NCI-H2227 (cell line): ENCODE measurements around the gene ERCC4.

ENCODE experiments used
- DNase-seq: peaks from one replicate; lab custom pipeline; 2025; ENCODE audit not compliant: unreplicated experiment; lab: John Stamatoyannopoulos, UW

ERCC4 gene

GRCh38 chr16:13945744-13946485, 26.0 kb downstream of the ERCC4 start:
- no peak for DNase-seq

GRCh38 chr16:13948086-13948485, 28.1 kb downstream of the ERCC4 start:
- no peak for DNase-seq

- no peak for DNase-seq
Measured at GRCh38 chr16:13950821-13951547, 31.0 kb downstream of the ERCC4 start.

GRCh38 chr16:13951611-13952010, 31.7 kb downstream of the ERCC4 start:
- DNase-seq: no peak

GRCh38 chr16:13953501-13953900, 33.5 kb downstream of the ERCC4 start:
- DNase-seq: no peak

GRCh38 chr16:13956635-13957196, 36.8 kb downstream of the ERCC4 start:
- peak; percentile 5 for DNase-seq

- DNase-seq: peak; percentile 53
Measured at GRCh38 chr16:13957197-13958078, 37.5 kb downstream of the ERCC4 start.

GRCh38 chr16:13958474-13958873, 38.5 kb downstream of the ERCC4 start:
- no peak for DNase-seq

DNA sequence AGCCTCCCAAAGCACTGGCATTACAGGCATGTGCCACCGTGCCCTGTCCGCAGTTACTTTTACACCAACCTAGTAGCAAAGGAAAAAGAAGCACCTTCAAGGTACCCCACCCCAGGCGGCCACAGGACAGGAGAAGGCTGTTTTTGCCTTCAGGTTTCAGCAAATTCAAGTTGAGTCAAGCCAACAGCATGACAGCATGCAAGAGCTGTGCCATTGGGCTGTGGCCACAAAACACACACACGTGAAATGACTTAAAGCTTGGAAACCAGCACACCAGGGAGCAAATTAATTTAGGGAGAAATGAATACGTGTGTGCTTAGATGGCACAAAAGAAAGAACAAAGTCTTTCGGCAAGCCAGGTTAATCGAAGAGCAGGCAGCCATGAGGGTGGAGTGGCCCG, 39.7 kb downstream of the ERCC4 start:
- no peak for DNase-seq

DNA sequence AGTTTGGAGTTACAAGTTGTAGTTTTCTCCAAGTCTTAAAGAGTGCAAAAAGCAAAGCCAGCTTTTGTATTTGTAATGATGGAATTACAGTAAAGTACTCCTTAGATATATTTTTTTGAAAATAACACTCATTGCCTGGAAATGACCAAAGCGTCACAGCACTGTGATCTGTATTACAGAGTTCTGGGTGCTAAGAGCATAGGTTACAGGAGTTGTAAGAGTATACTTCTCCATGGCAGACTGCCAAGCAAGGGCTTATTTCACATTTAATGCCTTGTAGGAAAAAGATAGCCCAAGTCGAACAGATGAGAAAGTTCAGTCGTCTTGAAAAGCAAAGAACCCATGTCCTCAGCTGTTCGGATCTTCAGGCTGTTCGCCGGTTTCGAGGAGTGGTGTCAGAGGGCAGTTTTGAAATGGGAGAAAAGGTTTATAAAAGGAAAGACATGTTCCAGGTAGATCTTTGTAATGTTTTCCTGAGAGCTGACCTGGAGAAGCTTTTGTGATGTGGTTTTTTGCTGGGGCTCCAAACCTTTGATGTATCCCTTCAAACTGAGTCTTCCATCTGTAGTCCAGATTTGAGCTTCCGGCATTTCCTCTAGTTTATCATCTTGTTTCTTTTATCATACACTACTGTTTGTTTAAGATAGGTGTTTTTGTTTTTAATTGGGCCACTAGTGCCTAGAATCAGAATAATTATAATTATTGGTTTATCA, 41.3 kb downstream of the ERCC4 start:
- DNase-seq: peak; percentile 18

DNA sequence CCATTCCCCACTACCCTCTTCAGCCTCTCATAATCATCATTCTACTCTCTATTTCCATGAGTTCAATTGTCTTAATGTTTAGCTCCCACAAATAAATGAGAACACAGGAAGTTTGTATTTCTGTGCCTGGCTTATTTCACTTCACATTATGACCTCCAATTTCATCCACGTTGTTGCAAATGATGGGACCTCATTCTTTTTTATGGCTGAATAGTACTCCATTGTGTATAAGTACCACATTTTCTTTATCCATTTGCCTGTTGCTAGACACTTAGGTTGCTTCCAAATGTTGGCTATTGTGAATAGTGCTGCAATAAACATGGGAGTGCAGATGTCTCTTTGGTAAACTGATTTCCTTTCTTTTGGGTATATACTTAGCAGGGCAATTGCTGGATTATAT, 42.3 kb downstream of the ERCC4 start:
- no peak for DNase-seq

GRCh38 chr16:13968835-13969234, 48.9 kb downstream of the ERCC4 start:
- DNase-seq: no peak

- DNase-seq: no peak
Measured at GRCh38 chr16:13969711-13970110, 49.8 kb downstream of the ERCC4 start.

DNA sequence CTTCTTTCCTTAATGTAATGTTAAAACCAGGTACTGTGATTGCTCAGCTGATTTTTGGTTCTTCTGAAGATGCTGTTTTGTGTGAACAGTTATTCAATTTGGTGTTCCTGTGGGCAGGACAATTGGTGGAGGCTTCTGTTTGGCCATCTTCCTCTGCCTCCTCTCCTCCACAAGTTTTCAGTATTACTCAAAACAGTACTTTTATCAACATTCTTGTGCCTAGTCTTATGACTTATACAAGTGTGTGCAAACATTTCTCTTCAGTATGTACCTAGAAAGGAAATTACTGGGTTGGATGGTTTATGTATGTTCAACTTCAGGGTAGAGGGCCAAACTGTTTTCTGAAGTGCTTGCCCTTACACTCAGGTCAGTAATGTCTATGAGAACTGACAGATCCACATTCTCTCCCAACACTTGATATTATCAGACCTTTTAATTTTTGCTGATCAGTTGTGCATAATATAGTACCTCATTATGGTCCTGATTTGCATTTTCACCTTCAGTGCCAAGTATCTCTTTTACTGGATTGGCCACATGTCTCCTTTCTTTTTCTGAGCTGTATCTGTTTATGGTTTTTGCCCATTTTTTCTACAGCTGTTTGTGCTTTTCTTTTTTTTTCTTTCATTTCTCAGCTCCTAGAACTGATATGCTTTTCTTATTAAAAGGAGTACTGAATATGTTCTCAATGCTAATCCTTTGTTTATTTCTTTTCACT, 50.9 kb downstream of the ERCC4 start:
- no peak for DNase-seq

DNA sequence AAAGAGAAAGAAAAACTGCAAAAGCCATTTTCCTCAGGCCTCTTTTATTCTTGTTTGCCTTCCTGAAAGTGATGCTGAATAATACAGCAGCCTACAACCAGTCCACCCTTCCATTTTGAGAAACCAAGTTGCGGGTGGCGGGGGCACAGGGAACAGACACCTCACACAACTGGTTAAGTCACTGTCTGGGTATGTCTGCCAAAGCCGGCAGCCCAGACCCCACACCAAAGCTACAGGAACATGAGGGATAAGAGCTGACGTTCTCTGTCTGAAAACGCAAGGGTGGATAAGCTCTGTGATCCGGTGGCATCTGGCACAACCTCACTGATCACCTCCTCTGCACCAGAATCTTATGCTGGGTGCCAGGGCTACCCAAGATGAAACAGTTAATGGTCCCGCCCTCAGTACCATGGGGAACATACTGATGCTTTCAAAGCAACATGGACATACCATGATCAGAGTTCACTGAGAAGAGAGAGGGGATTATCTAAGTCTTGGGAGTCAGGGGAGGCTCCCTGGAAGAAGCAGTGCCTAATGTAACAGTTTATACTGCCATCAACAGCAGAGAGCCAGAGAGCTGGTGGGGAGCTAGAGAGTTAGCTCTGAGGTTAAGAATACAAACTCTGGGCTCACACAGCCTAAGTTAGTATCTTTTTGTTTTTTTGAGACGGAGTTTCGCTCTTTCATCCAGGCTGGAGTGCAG, 53.5 kb downstream of the ERCC4 start:
- DNase-seq: no peak

DNA sequence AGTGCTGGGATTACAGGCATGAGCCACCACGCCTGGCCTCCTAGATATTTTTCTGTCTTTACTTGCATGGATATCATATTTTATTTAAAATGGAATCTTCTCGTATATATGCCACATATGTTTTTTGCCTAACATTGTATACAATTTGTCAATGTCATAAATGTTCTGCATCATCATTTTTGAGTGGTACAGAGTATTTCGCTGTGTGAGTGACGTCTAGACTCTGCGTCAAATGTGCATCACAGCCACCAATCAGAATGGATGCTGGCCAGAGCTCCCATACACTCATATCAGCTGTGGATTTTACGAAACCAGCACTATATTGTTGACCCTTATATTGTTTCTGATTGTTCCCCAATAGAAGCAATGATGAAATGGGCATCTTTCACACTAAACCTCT, 57.2 kb downstream of the ERCC4 start:
- no peak for DNase-seq

DNA sequence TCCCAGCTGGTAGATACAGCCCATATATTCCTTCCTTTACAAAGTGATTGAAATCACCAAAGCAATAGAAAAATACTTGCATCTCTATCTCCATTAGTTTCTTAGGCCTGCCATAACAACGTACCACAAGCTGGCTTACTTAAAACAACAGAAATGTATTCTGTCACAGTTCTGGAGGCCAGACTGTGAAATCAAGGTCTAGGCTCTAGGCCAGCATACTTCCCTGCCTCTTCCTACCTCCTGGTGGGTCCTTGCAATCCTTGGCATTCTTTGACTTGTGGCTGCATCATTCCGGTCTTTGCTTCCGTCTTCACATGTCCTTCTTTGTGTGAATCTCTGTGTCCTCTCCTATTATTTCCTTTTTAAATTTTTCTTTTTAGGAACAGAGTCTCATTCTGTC, 62.5 kb downstream of the ERCC4 start:
- no peak for DNase-seq

GRCh38 chr16:13983625-13984024, 63.7 kb downstream of the ERCC4 start:
- DNase-seq: no peak

GRCh38 chr16:13984794-13985193, 64.8 kb downstream of the ERCC4 start:
- DNase-seq: no peak
